Hepatocyte (in vitro differentiated cells): ENCODE measurements around the gene OSGIN1. TPM values are rescaled to one million over a fixed set of nuclear protein-coding genes. Genes with fewer than 3 reads are reported as not detected.

ENCODE experiments used
- DNase-seq: peaks from one replicate; pipeline ENCODE4 v3.0.0-alpha.2; 2016; ENCODE audit warnings: low spot score
- H2AFZ ChIP-seq: fragments of 200-600 bp; sonication (generic); 2 replicates; pipeline ENCODE4 v1.6.0; 2016; ENCODE audit warnings: antibody characterized with exemption, mild to moderate bottlenecking
- H3K27ac ChIP-seq: fragments of 200-600 bp; sonication (generic); 2 replicates; pipeline ENCODE4 v1.5.1; 2016; ENCODE audit warnings: mild to moderate bottlenecking
- H3K27me3 ChIP-seq: fragments of 200-600 bp; sonication (generic); 2 replicates; pipeline ENCODE4 v1.6.1; 2016
- H3K36me3 ChIP-seq: fragments of 200-600 bp; sonication (generic); replicated peaks from 2 replicates; pipeline ENCODE4 v1.5.1; 2016; ENCODE audit warnings: low read depth; ENCODE audit not compliant: insufficient read depth
- H3K4me1 ChIP-seq: fragments of 200-600 bp; sonication (generic); 2 replicates; pipeline ENCODE4 v1.5.1; 2016; ENCODE audit warnings: mild to moderate bottlenecking, moderate library complexity; ENCODE audit not compliant: insufficient read depth
- H3K4me2 ChIP-seq: fragments of 200-600 bp; sonication (generic); 2 replicates; pipeline ENCODE4 v1.6.0; 2016
- H3K4me3 ChIP-seq: fragments of 200-600 bp; sonication (generic); 2 replicates; pipeline ENCODE4 v1.5.1; 2016; ENCODE audit warnings: mild to moderate bottlenecking
- H3K79me2 ChIP-seq: fragments of 200-600 bp; sonication (generic); 2 replicates; pipeline ENCODE4 v1.6.0; 2017; ENCODE audit warnings: mild to moderate bottlenecking
- H3K9me2 ChIP-seq: fragments of 200-600 bp; sonication (generic); replicated peaks from 2 replicates; pipeline ENCODE4 v1.6.0; 2017; ENCODE audit warnings: mild to moderate bottlenecking; ENCODE audit not compliant: insufficient read depth
- H3K9me3 ChIP-seq: fragments of 200-600 bp; sonication (generic); 2 replicates; pipeline ENCODE4 v1.5.1; 2016; ENCODE audit warnings: low read depth, mild to moderate bottlenecking
- H4K20me1 ChIP-seq: fragments of 200-600 bp; sonication (generic); 2 replicates; pipeline ENCODE4 v1.6.0; 2016; ENCODE audit warnings: mild to moderate bottlenecking; ENCODE audit not compliant: insufficient read depth, poor library complexity, severe bottlenecking
- EZH2 ChIP-seq: fragments of 200-600 bp; sonication (generic); IDR thresholded peaks from 2 replicates; pipeline ENCODE4 v1.6.1; 2016; ENCODE audit warnings: antibody characterized with exemption, mild to moderate bottlenecking, borderline replicate concordance
- EZH2phosphoT487 ChIP-seq: fragments of 200-600 bp; sonication (generic); IDR thresholded peaks from one replicate; pipeline ENCODE4 v1.6.1; 2018; ENCODE audit warnings: antibody characterized with exemption, mild to moderate bottlenecking, low read depth, moderate library complexity; ENCODE audit not compliant: unreplicated experiment, severe bottlenecking
- WGBS: methylation state at CpG from one replicate; pipeline ENCODE4 v1.1.6; 2016; ENCODE audit warnings: low lambda C conversion rate; ENCODE audit errors: missing lambda C conversion rate; 5-methylcytosine and 5-hydroxymethylcytosine counted together
- polyA plus RNA-seq: library from polyadenylated mRNA; unstranded; fragments of >200 nt; fragmentation: Nextera tagmentation; extraction: Ambion mirVana; gene quantifications from 2 replicates; pipeline ENCODE4 v1.2.1, GENCODE V29; 2016
- total RNA-seq: library from RNA; depleted of rRNA; stranded (reverse); fragments of >200 nt; gene quantifications from 2 replicates; pipeline ENCODE4 v1.2.3, GENCODE V29; 2014
- TF ChIP-seq, protein P1 (sequence below): fragments of 200-600 bp; sonication (generic); IDR thresholded peaks from 2 replicates; pipeline ENCODE4 v1.5.1; 2016; ENCODE audit warnings: antibody characterized with exemption, mild to moderate bottlenecking; ENCODE audit not compliant: poor library complexity

OSGIN1 gene
- total and polyA plus RNA-seq, 2 experiments from 2014 or later: 1.9 to 10.0 TPM

DNA sequence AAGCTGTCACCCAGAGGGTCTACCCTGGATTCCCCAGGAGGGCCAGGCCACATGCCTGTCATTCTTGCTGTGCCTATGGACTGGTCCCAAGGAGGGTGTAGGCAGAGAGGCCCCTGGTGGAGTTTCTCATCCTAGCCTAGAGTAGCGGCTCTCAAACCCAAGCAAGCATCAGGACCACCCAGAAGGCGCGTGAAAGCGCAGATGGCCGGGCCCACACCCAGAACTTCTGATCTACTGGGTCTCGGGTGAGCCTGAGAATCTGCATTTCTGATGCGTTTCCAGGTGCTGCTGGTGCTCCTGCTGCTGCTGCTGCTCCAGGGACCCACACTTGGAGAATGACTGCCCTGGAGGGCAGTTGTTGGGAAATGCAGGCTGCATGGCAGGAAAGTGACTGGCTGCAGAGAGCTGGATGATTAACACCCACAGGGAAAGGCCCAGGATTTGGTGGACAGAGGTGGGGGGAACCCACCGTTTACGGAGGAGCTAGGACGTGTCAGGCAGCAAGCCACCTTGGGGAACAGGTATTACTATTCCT lies 9.5 kb upstream of the OSGIN1 start:
- no peaks in the 10 kb centered on the region for H3K4me1 ChIP-seq
- no peaks in the 10 kb centered on the region for H3K36me3 ChIP-seq
- H3K9me2 ChIP-seq: no peaks in the 10 kb centered on the region
- no peaks in the 10 kb centered on the region for H3K79me2 ChIP-seq
- H3K27ac ChIP-seq: no peak overlapping the region
- no peaks in the 10 kb centered on the region for H3K27me3 ChIP-seq
- 82% methylated on average over 10 of the region's 10 CpGs for WGBS
- no peaks in the 10 kb centered on the region for H3K9me3 ChIP-seq
- H3K4me2 ChIP-seq: no peak overlapping the region
- no peak overlapping the region for H3K4me3 ChIP-seq
- DNase-seq: no peak
- no peak overlapping the region for H2AFZ ChIP-seq
- no peaks in the 10 kb centered on the region for H4K20me1 ChIP-seq
- TF ChIP-seq EZH2 (no peak), EZH2phosphoT487 (no peak)
- TF ChIP-seq, protein P1, sequence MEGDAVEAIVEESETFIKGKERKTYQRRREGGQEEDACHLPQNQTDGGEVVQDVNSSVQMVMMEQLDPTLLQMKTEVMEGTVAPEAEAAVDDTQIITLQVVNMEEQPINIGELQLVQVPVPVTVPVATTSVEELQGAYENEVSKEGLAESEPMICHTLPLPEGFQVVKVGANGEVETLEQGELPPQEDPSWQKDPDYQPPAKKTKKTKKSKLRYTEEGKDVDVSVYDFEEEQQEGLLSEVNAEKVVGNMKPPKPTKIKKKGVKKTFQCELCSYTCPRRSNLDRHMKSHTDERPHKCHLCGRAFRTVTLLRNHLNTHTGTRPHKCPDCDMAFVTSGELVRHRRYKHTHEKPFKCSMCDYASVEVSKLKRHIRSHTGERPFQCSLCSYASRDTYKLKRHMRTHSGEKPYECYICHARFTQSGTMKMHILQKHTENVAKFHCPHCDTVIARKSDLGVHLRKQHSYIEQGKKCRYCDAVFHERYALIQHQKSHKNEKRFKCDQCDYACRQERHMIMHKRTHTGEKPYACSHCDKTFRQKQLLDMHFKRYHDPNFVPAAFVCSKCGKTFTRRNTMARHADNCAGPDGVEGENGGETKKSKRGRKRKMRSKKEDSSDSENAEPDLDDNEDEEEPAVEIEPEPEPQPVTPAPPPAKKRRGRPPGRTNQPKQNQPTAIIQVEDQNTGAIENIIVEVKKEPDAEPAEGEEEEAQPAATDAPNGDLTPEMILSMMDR: no peak

DNA sequence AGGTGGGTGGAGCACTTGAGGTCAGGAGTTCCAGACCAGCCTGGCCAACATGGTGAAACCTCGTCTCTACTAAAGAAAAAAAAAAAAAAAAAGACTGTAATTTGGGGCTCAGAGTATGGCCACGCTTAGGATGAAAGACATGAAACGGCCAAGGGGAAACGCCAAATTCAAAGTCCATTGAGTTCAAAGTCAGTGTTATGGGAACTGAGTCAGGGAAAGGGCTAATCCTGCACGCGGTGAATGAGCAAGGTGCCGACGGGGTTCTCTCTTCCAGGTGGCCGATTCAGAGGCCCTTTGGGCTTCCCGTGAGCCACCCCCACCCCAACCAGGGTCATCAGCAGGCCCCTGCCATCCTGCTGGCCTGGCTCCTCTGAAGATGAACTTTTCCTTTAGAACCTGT lies 7.5 kb upstream of the OSGIN1 start:
- WGBS: 89% methylated on average over 10 of the region's 10 CpGs
- TF ChIP-seq EZH2phosphoT487: no peak
- TF ChIP-seq, protein P1: no peak
- TF ChIP-seq EZH2: no peak
- H3K27me3 ChIP-seq: no peaks in the 10 kb centered on the region
- DNase-seq: no peak
- H3K9me3 ChIP-seq: no peaks in the 10 kb centered on the region
- no peaks in the 10 kb centered on the region for H3K36me3 ChIP-seq
- H3K27ac ChIP-seq: no peak overlapping the region
- H4K20me1 ChIP-seq: no peaks in the 10 kb centered on the region
- no peak overlapping the region for H3K4me3 ChIP-seq
- no peaks in the 10 kb centered on the region for H3K9me2 ChIP-seq
- no peak overlapping the region for H3K4me2 ChIP-seq
- no peaks in the 10 kb centered on the region for H3K79me2 ChIP-seq
- no peak overlapping the region for H2AFZ ChIP-seq
- H3K4me1 ChIP-seq: peaks cover 4% of the 10 kb centered on the region

DNA sequence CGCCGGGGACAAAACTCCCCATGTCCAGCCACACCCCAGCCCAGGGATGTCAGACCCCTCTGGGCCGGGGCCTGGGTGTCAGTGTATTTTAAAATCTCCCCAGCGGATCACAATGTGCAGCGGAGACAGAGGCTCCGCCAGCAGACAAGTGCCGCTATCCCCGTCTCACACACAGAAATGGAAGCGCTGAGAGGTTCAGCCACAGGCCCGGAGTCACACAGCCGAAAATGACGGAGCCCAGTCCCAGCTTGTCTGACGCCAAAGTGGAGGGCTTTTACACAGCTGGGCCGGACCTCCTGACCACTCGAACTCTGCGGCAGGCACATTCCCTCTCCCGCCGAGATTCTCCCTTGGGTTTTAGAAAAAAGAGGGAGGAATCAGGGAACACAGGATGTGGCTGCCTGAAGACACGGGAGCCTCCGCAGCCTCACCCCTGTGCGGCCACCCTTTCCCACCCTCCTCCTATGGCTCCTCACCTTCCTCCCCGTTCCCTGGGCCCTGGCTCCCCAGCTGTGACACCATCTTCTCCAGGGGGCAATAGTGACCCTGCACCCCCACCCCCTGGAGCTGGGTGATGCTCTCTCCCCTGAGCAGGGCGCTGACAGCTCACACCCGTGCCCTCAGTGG lies 6.8 kb upstream of the OSGIN1 start:
- 87% methylated on average over 24 of the region's 24 CpGs for WGBS
- no peak overlapping the region for H3K27ac ChIP-seq

More for the DNA sequence above, 6.8 kb upstream of the OSGIN1 start:
- no peak overlapping the region for H3K4me3 ChIP-seq
- H3K9me2 ChIP-seq: no peaks in the 10 kb centered on the region
- H3K9me3 ChIP-seq: no peaks in the 10 kb centered on the region
- peaks cover 4% of the 10 kb centered on the region for H3K4me1 ChIP-seq
- no peak overlapping the region for H3K4me2 ChIP-seq
- DNase-seq: no peak
- no peaks in the 10 kb centered on the region for H3K36me3 ChIP-seq
- H4K20me1 ChIP-seq: no peaks in the 10 kb centered on the region
- TF ChIP-seq, protein P1: no peak
- TF ChIP-seq EZH2 (no peak), EZH2phosphoT487 (no peak)
- no peak overlapping the region for H2AFZ ChIP-seq
- H3K79me2 ChIP-seq: no peaks in the 10 kb centered on the region
- no peaks in the 10 kb centered on the region for H3K27me3 ChIP-seq
